PC-9 (cell line): Measurements from ENCODE around the gene NUDT17. TPM values are rescaled to one million over a fixed set of nuclear protein-coding genes. Genes with fewer than 3 reads are reported as not detected.

ENCODE experiments used
- BruUV-seq: library from RNA; stranded (reverse); fragments of 400-500 nt; replicated peaks from 2 replicates; lab custom pipeline; 2021; lab: Mats Ljungman, UMichigan
- CTCF ChIA-PET: fragments of 300-600 bp; sonication (Branson Sonifier 250); formaldehyde crosslinking; loops from one replicate; lab custom pipeline; 2022; ENCODE audit warnings: antibody characterized with exemption; lab: Charles Lee
- POLR2A ChIA-PET: fragments of 300-600 bp; sonication (Branson Sonifier 250); formaldehyde crosslinking; loops from one replicate; lab custom pipeline; 2022; ENCODE audit warnings: antibody characterized with exemption; ENCODE audit not compliant: unreplicated experiment; lab: Charles Lee
- DNase-seq, 2 experiments: peaks; one replicate each; pipeline versions ENCODE4 v3.0.0 to v3.0.0-alpha.2; 2015 to 2022; ENCODE audit warnings: mixed read lengths in 1 of 2
- H2AFZ ChIP-seq: fragments of 200-600 bp; sonication (generic); 2 replicates; pipeline ENCODE4 v1.8.1; 2017; ENCODE audit warnings: antibody characterized with exemption
- H3F3A ChIP-seq: fragments of 200-600 bp; sonication (generic); 2 replicates; pipeline ENCODE4 v1.8.1; 2017; ENCODE audit warnings: antibody characterized with exemption, mild to moderate bottlenecking, low read depth; ENCODE audit not compliant: insufficient read depth
- H3K27ac ChIP-seq: fragments of 200-600 bp; sonication (generic); 2 replicates; pipeline ENCODE4 v1.6.1; 2016; ENCODE audit warnings: mixed run types
- H3K27me3 ChIP-seq: fragments of 200-600 bp; sonication (generic); 2 replicates; pipeline ENCODE4 v1.6.1; 2016; ENCODE audit warnings: low read depth, mixed run types; ENCODE audit not compliant: insufficient read depth
- H3K36me3 ChIP-seq: fragments of 200-600 bp; sonication (generic); 2 replicates; pipeline ENCODE4 v1.6.1; 2016; ENCODE audit warnings: low read depth, mixed run types
- H3K4me1 ChIP-seq: fragments of 200-600 bp; sonication (generic); replicated peaks from 2 replicates; pipeline ENCODE4 v1.6.1; 2016; ENCODE audit warnings: mixed run types; ENCODE audit not compliant: insufficient read depth
- H3K4me2 ChIP-seq: fragments of 200-600 bp; sonication (generic); 2 replicates; pipeline ENCODE4 v1.6.1; 2017; ENCODE audit warnings: mixed run types
- H3K4me3 ChIP-seq: fragments of 200-600 bp; sonication (generic); 2 replicates; pipeline ENCODE4 v1.6.1; 2016; ENCODE audit warnings: mixed run types
- H3K79me2 ChIP-seq: fragments of 200-600 bp; sonication (generic); 2 replicates; pipeline ENCODE4 v1.6.1; 2017; ENCODE audit warnings: low read depth, mixed run types
- H3K9me2 ChIP-seq: fragments of 200-600 bp; sonication (generic); 2 replicates; pipeline ENCODE4 v1.8.1; 2017; ENCODE audit warnings: mild to moderate bottlenecking; ENCODE audit not compliant: insufficient read depth
- H3K9me3 ChIP-seq: fragments of 200-600 bp; sonication (generic); 2 replicates; pipeline ENCODE4 v1.8.1; 2016; ENCODE audit warnings: low read depth; ENCODE audit not compliant: insufficient read depth
- H4K20me1 ChIP-seq: fragments of 200-600 bp; sonication (generic); 2 replicates; pipeline ENCODE4 v1.8.1; 2017; ENCODE audit not compliant: insufficient read depth
- EZH2 ChIP-seq: fragments of 200-600 bp; sonication (generic); IDR thresholded peaks from 2 replicates; pipeline ENCODE4 v1.8.0; 2017; ENCODE audit warnings: antibody characterized with exemption, low read depth
- intact Hi-C: fragments of 100-400 bp; cut with micrococcal nuclease; formaldehyde crosslinking; loops from one replicate; pipeline ENCODE4 v1.10.0; 2022; ENCODE audit not compliant: unreplicated experiment
- total RNA-seq: library from RNA; stranded (reverse); gene quantifications from 2 replicates; pipeline ENCODE4 v1.2.3, GENCODE V29; 2021
- TF ChIP-seq, protein P1 (sequence below): fragments of 200-600 bp; sonication (generic); conservative IDR thresholded peaks from 2 replicates; pipeline ENCODE4 v1.6.1; 2017; ENCODE audit warnings: mixed run types, antibody characterized with exemption, mild to moderate bottlenecking, moderate library complexity

Gene NUDT17
- total RNA-seq, 1 experiment from 2014 or later = 1.0 TPM

- Histone ChIP-seq H3F3A (no peaks in the 10 kb centered on the region; the same call in 1 of the 2 replicates), H3K36me3 (peaks cover 47% of the 10 kb centered on the region), H3K4me3 (no peak overlapping the region), H3K9me3 (no peaks in the 10 kb centered on the region), H2AFZ (no peak overlapping the region), H3K27ac (no peak overlapping the region), H3K79me2 (no peaks in the 10 kb centered on the region), H4K20me1 (no peaks in the 10 kb centered on the region), H3K4me1 (no peaks in the 10 kb centered on the region), H3K27me3 (no peaks in the 10 kb centered on the region), H3K4me2 (no peak overlapping the region), H3K9me2 (no peaks in the 10 kb centered on the region)
- ChIA-PET POLR2A (no interaction called here), CTCF (no interaction called here)
- no TSS peak for BruUV-seq
- intact Hi-C loops = no loop called here
- no peak for TF ChIP-seq EZH2
- TF ChIP-seq, protein P1, sequence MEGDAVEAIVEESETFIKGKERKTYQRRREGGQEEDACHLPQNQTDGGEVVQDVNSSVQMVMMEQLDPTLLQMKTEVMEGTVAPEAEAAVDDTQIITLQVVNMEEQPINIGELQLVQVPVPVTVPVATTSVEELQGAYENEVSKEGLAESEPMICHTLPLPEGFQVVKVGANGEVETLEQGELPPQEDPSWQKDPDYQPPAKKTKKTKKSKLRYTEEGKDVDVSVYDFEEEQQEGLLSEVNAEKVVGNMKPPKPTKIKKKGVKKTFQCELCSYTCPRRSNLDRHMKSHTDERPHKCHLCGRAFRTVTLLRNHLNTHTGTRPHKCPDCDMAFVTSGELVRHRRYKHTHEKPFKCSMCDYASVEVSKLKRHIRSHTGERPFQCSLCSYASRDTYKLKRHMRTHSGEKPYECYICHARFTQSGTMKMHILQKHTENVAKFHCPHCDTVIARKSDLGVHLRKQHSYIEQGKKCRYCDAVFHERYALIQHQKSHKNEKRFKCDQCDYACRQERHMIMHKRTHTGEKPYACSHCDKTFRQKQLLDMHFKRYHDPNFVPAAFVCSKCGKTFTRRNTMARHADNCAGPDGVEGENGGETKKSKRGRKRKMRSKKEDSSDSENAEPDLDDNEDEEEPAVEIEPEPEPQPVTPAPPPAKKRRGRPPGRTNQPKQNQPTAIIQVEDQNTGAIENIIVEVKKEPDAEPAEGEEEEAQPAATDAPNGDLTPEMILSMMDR = no peak
- no peak for DNase-seq
These were observed 7.8 kb upstream of the NUDT17 start for GRCh38 chr1:145837656-145838055.

DNA sequence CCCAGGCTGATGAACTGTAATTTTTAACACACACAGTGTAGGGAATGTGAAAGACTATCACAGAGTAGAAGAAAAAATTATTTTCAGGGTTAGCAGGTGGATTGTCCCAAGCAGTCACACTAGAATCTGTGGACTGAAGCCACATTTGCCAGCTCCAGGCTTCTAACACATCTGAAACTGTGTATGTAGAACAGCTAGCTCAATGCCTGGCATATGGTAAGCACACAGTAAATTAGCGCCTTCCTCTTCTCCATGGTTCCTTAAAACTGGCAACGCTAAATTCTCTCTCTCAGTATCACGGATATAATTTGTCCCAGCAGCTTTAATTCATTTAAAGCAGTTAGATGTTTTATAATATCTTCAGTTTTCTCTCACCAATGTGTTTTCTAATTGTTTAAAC is 2.4 kb upstream of the NUDT17 start:
- intact Hi-C loops = no loop called here
- Histone ChIP-seq H3K4me2 (no peak overlapping the region), H3K27ac (no peak overlapping the region), H3K4me3 (no peak overlapping the region), H3K4me1 (peaks cover 3% of the 10 kb centered on the region; the same call in 1 of the 2 replicates), H4K20me1 (no peaks in the 10 kb centered on the region), H3K9me2 (no peaks in the 10 kb centered on the region), H3F3A (peaks cover 25% of the 10 kb centered on the region; the same call in 1 of the 2 replicates), H3K79me2 (no peaks in the 10 kb centered on the region), H2AFZ (no peak overlapping the region), H3K9me3 (no peaks in the 10 kb centered on the region), H3K36me3 (peaks cover 21% of the 10 kb centered on the region), H3K27me3 (no peaks in the 10 kb centered on the region)
- DNase-seq = no peak
- TF ChIP-seq EZH2 = no peak
- TF ChIP-seq, protein P1 = no peak
- ChIA-PET POLR2A (no interaction called here), CTCF (no interaction called here)
- no TSS peak for BruUV-seq

GRCh38 chr1:145845144-145845513 is 301 bp upstream of the NUDT17 start:
- BruUV-seq = no TSS peak
- H3K9me3 ChIP-seq = no peaks in the 10 kb centered on the region
- no peaks in the 10 kb centered on the region for H4K20me1 ChIP-seq
- peaks cover 3% of the 10 kb centered on the region; the same call in 1 of the 2 replicates for H3K4me1 ChIP-seq
- TF ChIP-seq, protein P1 = no peak
- no peak for TF ChIP-seq EZH2
- no peak for DNase-seq
- H3K27ac ChIP-seq = no peak overlapping the region
- peak overlapping the region; percentile 63; the same call in 1 of the 2 replicates for H3K4me3 ChIP-seq
- intact Hi-C loops = loop anchor here (1.0 to 5.0 kb wide), 3 partner anchors 47 to 167 kb away; partner anchors contain the start of gene ITGA10
- CTCF ChIA-PET = interaction anchor here (0.6 to 2.7 kb wide), 9 partner anchors 14 to 134 kb away, joined by 3 to 16 read pairs (median 4); partner anchors contain the start of genes PIAS3 and RBM8A
- no peaks in the 10 kb centered on the region for H3K79me2 ChIP-seq
- H2AFZ ChIP-seq = no peak overlapping the region
- POLR2A ChIA-PET = interaction anchor here (0.6 to 0.9 kb wide), 3 partner anchors 21 to 47 kb away, joined by 5 to 6 read pairs (median 6); partner anchors contain the start of genes POLR3C and RNF115
- peak overlapping the region; percentile 90 for H3K4me2 ChIP-seq
- peaks cover 19% of the 10 kb centered on the region; the same call in 1 of the 2 replicates for H3K36me3 ChIP-seq
- H3K27me3 ChIP-seq = no peaks in the 10 kb centered on the region
- no peaks in the 10 kb centered on the region for H3K9me2 ChIP-seq
- H3F3A ChIP-seq = peaks cover 40% of the 10 kb centered on the region; the same call in 1 of the 2 replicates
